NCI-H187 treated with DMSO at 0.1 percent for 48 hours (cell line): ENCODE measurements around the gene PDE4C.

Source experiments
- DNase-seq: peaks from one replicate; lab custom pipeline; 2025; lab: John Stamatoyannopoulos, UW

Gene PDE4C

GRCh38 chr19:18254546-18255503 lies 28.6 kb upstream of the PDE4C start:
- no peak for DNase-seq

- no peak for DNase-seq
These were observed 27.5 kb upstream of the PDE4C start for GRCh38 chr19:18253716-18254115.

GRCh38 chr19:18253130-18253529 lies 26.9 kb upstream of the PDE4C start:
- no peak for DNase-seq

GRCh38 chr19:18252370-18252717 lies 26.1 kb upstream of the PDE4C start:
- DNase-seq, result no peak

GRCh38 chr19:18251587-18252369 lies 25.5 kb upstream of the PDE4C start:
- no peak for DNase-seq

GRCh38 chr19:18249834-18250233 lies 23.6 kb upstream of the PDE4C start:
- no peak for DNase-seq

GRCh38 chr19:18245297-18245696 lies 19.1 kb upstream of the PDE4C start:
- no peak for DNase-seq

GRCh38 chr19:18239303-18239702 lies 13.1 kb upstream of the PDE4C start:
- DNase-seq, result no peak

- no peak for DNase-seq
These were observed 8.0 kb upstream of the PDE4C start for GRCh38 chr19:18234194-18234593.

- DNase-seq, result no peak
These were observed 7.1 kb upstream of the PDE4C start for GRCh38 chr19:18233224-18233825.

- no peak for DNase-seq
These were observed 6.4 kb upstream of the PDE4C start for GRCh38 chr19:18232540-18233223.

- DNase-seq, result no peak
These were observed 5.5 kb upstream of the PDE4C start for GRCh38 chr19:18231775-18232174.

- DNase-seq, result no peak
These were observed 4.9 kb upstream of the PDE4C start for GRCh38 chr19:18230941-18231734.

- DNase-seq, result no peak
These were observed 3.7 kb upstream of the PDE4C start for GRCh38 chr19:18229915-18230314.

- no peak for DNase-seq
These were observed 3.2 kb upstream of the PDE4C start for GRCh38 chr19:18229474-18229873.

GRCh38 chr19:18227781-18228271 lies 1.6 kb upstream of the PDE4C start:
- no peak for DNase-seq

GRCh38 chr19:18226956-18227780 lies 930 bp upstream of the PDE4C start:
- no peak for DNase-seq

- no peak for DNase-seq
These were observed 910 bp downstream of the PDE4C start for GRCh38 chr19:18225355-18225701.

- peak; percentile 62 for DNase-seq
These were observed 1.5 kb downstream of the PDE4C start for GRCh38 chr19:18224525-18225354.
